Measurements from ENCODE around the gene IL16.
"Not testable (repeated sequence)": the region's sequence is repeated elsewhere in the genome, so short reads cannot be mapped to it uniquely, and the experiment has no call there.

IL16 gene

DNA sequence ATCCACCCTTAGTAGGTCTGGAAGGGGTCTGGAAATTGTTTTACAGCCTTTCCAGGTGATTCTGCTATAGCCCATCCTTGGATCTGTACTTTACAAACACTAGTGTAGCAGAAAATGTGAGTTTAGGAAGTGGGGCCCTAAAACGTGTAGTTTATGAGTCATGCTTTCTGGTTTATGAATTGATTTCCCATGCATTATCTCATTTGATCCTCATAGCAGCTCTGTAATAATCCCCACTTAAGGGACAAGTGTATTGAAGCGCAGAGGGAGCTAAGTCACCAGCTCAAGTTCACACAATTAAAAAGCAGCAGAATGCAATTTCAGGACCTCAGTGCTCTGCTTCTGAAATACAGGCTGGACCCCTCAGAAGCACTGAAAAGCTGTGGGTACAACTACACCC is 149.9 kb downstream of the IL16 start:
- DNase-seq: no peak

GRCh38 chr15:81347910-81348309 is 151.2 kb downstream of the IL16 start:
- no peak for DNase-seq

DNA sequence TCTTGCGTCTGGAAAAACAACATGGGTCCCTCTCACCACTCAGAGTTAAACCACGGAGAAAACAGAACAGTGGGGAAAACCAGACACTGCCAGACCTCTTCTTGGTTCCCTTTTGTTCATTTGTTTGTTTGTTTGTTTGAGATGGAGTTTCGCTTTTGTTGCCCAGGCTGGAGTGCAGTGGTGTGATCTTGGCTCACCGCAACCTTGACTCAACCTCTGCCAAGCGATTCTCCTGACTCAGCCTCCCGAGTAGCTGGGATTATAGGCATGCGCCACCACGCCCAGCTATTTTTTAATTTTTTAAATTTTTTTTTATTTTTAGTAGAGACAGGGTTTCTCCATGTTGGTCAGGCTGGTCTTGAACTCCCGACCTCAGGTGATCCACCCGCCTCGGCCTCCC is 152.0 kb downstream of the IL16 start:
- not testable (repeated sequence) for DNase-seq

DNA sequence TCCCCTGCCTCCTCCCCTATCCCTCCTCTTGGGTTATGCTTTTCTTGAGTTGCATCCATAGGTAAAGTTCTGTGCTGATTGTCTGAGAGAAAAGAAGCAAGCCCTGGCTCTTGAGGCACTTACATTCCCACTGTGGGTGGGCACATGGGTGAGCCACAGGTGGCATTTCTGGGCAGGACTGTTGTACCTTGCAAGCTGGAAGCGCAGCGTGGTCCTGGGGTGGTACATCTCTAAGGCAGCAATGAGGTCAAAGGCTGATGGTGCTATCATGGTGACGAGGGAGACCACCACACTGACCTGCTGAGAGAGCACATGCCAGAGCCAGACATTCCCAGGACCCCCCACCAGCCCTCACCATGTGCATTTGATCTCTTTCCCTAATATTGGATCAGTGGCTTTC is 152.6 kb downstream of the IL16 start:
- DNase-seq: no peak

GRCh38 chr15:81351651-81352050 is 155.0 kb downstream of the IL16 start:
- DNase-seq: no peak

GRCh38 chr15:81356252-81356651 is 159.6 kb downstream of the IL16 start:
- no peak for DNase-seq

DNA sequence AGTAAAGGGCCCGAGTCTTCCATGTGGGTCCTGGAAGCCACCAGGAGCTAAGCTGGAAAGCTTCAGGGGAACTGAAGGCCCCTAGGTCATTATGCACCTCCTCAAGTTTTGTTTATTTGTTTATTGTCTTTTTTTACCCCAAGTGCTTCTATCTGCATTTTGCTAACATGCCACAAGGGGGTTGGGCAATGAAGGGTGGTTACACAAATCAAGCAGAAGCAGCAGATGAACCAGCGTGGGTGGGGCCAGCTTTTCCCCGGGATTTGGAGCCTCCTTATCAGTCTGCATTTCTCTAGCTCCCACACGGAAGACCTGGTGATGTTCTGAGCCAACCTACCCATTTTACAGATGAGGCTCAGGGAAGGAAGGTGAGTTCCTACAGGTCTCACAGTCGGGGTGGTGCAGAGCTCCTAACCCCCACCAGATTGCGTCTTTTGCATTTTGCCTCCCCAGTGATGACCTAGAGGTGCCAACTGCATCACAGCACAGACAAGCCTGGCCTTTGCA is 160.6 kb downstream of the IL16 start:
- no peak for DNase-seq

DNA sequence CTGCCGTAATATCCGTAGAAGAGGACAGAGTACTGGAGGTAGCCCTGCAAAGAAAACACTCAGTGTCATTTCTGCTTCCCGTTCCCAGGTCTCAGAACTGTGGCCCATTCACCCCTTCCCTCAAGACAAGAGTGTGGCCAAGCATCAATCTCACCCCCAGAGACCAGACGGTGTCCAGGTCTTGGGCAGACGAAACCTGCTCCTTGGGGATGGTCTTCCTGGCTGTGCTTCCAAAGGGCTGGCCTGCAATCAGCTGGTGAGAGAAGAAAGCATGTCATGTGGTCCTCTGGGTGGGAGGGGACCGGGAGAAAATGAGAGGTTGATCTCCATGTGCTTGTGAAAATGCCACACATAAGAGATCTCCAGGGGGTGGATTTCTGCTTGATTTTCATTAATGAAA is 161.6 kb downstream of the IL16 start:
- no peak for DNase-seq

- no peak for DNase-seq
Observed at GRCh38 chr15:81360491-81360890, 163.8 kb downstream of the IL16 start.

DNA sequence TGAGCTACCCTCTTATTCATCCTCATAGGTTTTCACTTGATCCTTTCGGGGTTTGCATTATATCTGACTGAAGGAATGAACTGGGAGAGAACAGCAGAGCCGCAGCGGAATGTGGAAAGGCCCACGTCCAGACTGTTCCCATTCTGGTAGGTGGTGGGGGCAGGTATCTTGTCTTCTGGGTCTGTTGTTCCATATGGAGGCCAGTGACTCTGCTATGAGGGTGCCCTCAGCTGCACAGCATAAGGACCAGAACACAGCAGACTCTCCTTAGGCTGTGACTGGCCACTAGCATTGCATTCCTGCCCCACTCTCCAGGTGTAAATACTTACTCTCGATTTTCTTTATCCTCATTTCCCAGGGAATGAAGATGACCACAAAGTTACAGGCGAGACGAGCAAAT is 165.2 kb downstream of the IL16 start:
- no peak for DNase-seq

GRCh38 chr15:81362790-81363189 is 166.1 kb downstream of the IL16 start:
- no peak for DNase-seq

- no peak for DNase-seq
Observed at GRCh38 chr15:81363276-81363675, 166.6 kb downstream of the IL16 start.
